ENCODE results near the gene TM2D3. TPM values are rescaled to one million over a fixed set of nuclear protein-coding genes. Genes with fewer than 3 reads are reported as not detected.

Gene TM2D3
- total and polyA plus RNA-seq, 10 of the 15 experiments (the other 5 are each of a cell fraction or from before 2014, with no cell fraction given) = 28.3 to 84.5 (median 45.0) TPM

- TF ChIP-seq, protein P1, sequence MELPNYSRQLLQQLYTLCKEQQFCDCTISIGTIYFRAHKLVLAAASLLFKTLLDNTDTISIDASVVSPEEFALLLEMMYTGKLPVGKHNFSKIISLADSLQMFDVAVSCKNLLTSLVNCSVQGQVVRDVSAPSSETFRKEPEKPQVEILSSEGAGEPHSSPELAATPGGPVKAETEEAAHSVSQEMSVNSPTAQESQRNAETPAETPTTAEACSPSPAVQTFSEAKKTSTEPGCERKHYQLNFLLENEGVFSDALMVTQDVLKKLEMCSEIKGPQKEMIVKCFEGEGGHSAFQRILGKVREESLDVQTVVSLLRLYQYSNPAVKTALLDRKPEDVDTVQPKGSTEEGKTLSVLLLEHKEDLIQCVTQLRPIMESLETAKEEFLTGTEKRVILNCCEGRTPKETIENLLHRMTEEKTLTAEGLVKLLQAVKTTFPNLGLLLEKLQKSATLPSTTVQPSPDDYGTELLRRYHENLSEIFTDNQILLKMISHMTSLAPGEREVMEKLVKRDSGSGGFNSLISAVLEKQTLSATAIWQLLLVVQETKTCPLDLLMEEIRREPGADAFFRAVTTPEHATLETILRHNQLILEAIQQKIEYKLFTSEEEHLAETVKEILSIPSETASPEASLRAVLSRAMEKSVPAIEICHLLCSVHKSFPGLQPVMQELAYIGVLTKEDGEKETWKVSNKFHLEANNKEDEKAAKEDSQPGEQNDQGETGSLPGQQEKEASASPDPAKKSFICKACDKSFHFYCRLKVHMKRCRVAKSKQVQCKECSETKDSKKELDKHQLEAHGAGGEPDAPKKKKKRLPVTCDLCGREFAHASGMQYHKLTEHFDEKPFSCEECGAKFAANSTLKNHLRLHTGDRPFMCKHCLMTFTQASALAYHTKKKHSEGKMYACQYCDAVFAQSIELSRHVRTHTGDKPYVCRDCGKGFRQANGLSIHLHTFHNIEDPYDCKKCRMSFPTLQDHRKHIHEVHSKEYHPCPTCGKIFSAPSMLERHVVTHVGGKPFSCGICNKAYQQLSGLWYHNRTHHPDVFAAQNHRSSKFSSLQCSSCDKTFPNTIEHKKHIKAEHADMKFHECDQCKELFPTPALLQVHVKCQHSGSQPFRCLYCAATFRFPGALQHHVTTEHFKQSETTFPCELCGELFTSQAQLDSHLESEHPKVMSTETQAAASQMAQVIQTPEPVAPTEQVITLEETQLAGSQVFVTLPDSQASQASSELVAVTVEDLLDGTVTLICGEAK (IDR thresholded peaks at IDR 0.05; ENCODE audit: borderline replicate concordance) = peak; percentile 76; the same call in 1 of the 2 replicates
- TF ChIP-seq GABPA (IDR thresholded peaks at IDR 0.05; ENCODE audit: low read depth) (peak; percentile 82), RFX5 (IDR thresholded peaks at IDR 0.05; ENCODE audit: low read depth, low read length) (no peak), ZNF274 (IDR thresholded peaks at IDR 0.05; ENCODE audit: insufficient read depth, insufficient read length) (no peak), USF1 (IDR thresholded peaks at IDR 0.05; ENCODE audit: borderline replicate concordance, extremely low read length, insufficient read depth, low read depth, low read length) (no peak), CHD4 (IDR thresholded peaks at IDR 0.05) (no peak)
- TF ChIP-seq, protein P2, sequence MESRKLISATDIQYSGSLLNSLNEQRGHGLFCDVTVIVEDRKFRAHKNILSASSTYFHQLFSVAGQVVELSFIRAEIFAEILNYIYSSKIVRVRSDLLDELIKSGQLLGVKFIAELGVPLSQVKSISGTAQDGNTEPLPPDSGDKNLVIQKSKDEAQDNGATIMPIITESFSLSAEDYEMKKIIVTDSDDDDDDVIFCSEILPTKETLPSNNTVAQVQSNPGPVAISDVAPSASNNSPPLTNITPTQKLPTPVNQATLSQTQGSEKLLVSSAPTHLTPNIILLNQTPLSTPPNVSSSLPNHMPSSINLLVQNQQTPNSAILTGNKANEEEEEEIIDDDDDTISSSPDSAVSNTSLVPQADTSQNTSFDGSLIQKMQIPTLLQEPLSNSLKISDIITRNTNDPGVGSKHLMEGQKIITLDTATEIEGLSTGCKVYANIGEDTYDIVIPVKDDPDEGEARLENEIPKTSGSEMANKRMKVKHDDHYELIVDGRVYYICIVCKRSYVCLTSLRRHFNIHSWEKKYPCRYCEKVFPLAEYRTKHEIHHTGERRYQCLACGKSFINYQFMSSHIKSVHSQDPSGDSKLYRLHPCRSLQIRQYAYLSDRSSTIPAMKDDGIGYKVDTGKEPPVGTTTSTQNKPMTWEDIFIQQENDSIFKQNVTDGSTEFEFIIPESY (IDR thresholded peaks at IDR 0.05) = no peak
These were observed at the start of gene TM2D3 (continued) for GRCh38 chr15:101652098-101652785.
